Cardiac muscle cell (in vitro differentiated cells and primary cell): Measurements from ENCODE around the gene NUP153. TPM values are rescaled to one million over a fixed set of nuclear protein-coding genes. Genes with fewer than 3 reads are reported as not detected.

Source experiments
- DNase-seq, 2 donors: peaks; one replicate each; pipeline versions ENCODE4 v3.0.0 to v3.0.0-alpha.2; 2010 to 2017; ENCODE audit warnings: low read depth in 1 of 2, low spot score in 1 of 2
- H3K27ac ChIP-seq: fragments of 200-600 bp; sonication (generic); 2 replicates; pipeline ENCODE4 v1.5.1; 2016
- H3K27me3 ChIP-seq: fragments of 200-600 bp; sonication (generic); 2 replicates; pipeline ENCODE4 v1.6.0; 2016; ENCODE audit warnings: control low read depth
- H3K36me3 ChIP-seq: fragments of 200-600 bp; sonication (generic); 2 replicates; pipeline ENCODE4 v1.5.1; 2016; ENCODE audit warnings: control low read depth
- H3K4me1 ChIP-seq: fragments of 200-600 bp; sonication (generic); 2 replicates; pipeline ENCODE4 v1.8.1; 2017; ENCODE audit warnings: low read depth, mild to moderate bottlenecking, mixed run types
- H3K4me3 ChIP-seq: fragments of 200-600 bp; sonication (generic); 2 replicates; pipeline ENCODE4 v1.5.1; 2016; ENCODE audit warnings: mild to moderate bottlenecking
- H3K9me3 ChIP-seq: fragments of 200-600 bp; sonication (generic); 2 replicates; pipeline ENCODE4 v1.5.1; 2017; ENCODE audit warnings: low read depth, mild to moderate bottlenecking, control low read depth
- polyA plus RNA-seq: library from polyadenylated mRNA; unstranded; fragments of >200 nt; fragmentation: Nextera tagmentation; extraction: Ambion mirVana; gene quantifications from 2 replicates; pipeline ENCODE4 v1.2.1, GENCODE V29; 2016
- total RNA-seq: library from RNA; depleted of rRNA; stranded (reverse); fragments of >200 nt; gene quantifications from 2 replicates; pipeline ENCODE4 v1.2.3, GENCODE V29; 2016
- TF ChIP-seq, protein P1 (sequence below): IDR thresholded peaks from 2 replicates; pipeline ENCODE4 v1.5.1; 2012; ENCODE audit warnings: low read depth, mild to moderate bottlenecking, low read length

NUP153 gene
- total and polyA plus RNA-seq, 2 experiments from 2014 or later = 9.2 to 26.2 TPM

DNA sequence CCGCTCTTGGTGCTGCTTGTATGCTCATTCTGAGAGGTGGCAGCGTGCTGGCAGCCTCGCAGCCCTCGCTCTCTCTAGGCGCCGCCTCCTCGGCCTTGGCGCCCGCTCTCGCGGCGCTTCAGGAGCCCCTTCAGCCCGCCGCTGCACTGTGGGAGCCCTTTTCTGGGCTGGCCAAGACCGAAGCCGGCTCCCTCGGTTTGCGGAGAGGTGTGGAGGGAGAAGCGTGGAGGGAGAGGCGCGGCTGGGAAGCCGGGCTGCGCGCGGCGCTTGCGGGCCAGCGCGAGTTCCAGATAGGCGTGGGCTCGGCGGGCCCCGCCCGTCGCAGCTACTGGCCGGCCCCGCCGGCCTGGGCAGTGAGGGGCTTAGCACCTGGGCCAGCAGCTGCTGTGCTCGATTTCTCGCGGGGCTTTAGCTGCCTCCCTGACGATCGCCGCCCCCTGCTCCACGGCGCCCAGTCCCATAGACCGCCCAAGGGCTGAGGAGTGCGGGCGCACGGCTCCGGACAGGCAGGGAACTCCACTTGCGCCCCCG, 126.1 kb downstream of the NUP153 start:
- TF ChIP-seq, protein P1, sequence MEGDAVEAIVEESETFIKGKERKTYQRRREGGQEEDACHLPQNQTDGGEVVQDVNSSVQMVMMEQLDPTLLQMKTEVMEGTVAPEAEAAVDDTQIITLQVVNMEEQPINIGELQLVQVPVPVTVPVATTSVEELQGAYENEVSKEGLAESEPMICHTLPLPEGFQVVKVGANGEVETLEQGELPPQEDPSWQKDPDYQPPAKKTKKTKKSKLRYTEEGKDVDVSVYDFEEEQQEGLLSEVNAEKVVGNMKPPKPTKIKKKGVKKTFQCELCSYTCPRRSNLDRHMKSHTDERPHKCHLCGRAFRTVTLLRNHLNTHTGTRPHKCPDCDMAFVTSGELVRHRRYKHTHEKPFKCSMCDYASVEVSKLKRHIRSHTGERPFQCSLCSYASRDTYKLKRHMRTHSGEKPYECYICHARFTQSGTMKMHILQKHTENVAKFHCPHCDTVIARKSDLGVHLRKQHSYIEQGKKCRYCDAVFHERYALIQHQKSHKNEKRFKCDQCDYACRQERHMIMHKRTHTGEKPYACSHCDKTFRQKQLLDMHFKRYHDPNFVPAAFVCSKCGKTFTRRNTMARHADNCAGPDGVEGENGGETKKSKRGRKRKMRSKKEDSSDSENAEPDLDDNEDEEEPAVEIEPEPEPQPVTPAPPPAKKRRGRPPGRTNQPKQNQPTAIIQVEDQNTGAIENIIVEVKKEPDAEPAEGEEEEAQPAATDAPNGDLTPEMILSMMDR = no peak
- no peak overlapping the region for H3K27ac ChIP-seq
- H3K9me3 ChIP-seq = no peaks in the 10 kb centered on the region
- H3K4me3 ChIP-seq = peak overlapping the region; percentile 6
- no peaks in the 10 kb centered on the region for H3K36me3 ChIP-seq
- H3K4me1 ChIP-seq = peaks cover 12% of the 10 kb centered on the region
- H3K27me3 ChIP-seq = no peaks in the 10 kb centered on the region
- peak; percentile 0 to 59 for DNase-seq

DNA sequence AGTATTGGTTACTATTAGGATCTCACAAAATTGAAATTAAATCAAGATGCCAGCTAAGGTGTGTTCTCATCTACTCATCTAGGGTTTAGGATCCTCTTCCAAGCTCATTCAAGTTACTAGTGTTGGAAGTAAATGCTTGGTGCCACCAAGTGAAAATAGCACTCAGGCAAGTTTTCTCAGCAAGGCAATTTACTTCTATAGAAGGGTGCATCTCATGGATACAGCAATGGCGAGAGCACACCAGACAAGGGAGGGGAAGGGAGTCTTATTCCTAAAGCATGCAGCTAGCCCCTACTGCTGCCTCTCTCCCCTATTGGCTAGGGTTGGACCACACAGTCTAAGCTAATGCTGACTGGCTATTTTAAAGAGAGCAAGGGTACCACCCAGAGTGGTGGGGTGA, 129.7 kb downstream of the NUP153 start:
- DNase-seq = no peak
- TF ChIP-seq, protein P1 = no peak
- no peaks in the 10 kb centered on the region for H3K4me1 ChIP-seq
- H3K9me3 ChIP-seq = no peaks in the 10 kb centered on the region
- no peak overlapping the region for H3K27ac ChIP-seq
- H3K36me3 ChIP-seq = no peaks in the 10 kb centered on the region
- H3K27me3 ChIP-seq = no peaks in the 10 kb centered on the region
- no peak overlapping the region for H3K4me3 ChIP-seq

DNA sequence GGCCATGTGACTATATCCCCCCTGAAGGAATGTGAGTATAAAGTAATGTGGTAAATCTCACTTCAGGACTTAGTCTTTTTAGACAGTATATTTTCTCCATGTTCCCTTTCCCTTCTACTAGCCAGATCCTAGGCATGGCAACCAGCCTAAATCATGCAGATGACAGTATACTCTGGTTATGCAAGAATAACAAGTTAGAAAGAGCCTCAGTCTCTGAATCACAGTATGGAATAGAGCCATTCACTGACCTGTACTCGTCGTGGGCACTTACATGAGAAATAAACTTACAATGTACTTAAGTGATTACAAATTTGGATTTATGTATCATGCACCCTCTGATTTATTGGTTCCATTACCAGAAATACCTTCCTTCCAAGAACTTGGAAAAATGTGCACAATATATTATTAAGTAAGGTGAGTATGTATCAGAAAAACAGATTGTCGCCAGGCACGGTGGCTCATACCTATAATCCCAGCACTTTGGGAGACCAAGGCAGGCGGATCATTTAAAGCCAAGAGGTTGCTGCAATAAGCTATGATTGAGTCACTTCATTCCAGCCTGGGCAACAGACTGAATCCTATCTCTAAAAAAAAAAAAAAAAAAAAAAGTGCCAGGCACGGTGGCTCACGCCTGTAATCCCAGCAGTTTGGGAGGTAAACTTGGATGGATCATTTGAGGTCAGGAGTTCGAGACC, 131.7 kb downstream of the NUP153 start:
- peak in 1 of 2 donors; percentile 78 for DNase-seq
- H3K27me3 ChIP-seq = no peaks in the 10 kb centered on the region
- no peak overlapping the region for H3K27ac ChIP-seq
- no peak overlapping the region for H3K4me3 ChIP-seq
- H3K9me3 ChIP-seq = no peaks in the 10 kb centered on the region
- TF ChIP-seq, protein P1 = no peak
- no peaks in the 10 kb centered on the region for H3K36me3 ChIP-seq
- H3K4me1 ChIP-seq = no peaks in the 10 kb centered on the region

DNA sequence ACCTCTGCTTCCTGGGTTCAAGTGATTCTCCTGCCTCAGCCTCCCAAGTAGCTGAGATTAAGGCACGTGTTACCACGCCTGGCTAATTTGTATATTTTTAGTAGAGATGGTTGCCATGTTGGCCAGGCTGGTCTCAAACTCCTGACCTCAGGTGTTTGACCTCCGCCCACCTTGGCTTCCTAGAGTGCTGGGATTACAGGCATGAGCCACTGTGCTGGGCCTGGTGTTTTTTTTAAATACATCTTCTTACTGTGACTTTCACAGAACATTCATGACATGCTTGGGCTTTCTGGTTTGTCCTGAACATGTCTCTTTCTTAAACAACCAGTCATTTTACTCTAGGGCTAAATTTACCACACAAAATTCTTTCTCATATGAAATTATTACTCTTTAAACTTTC, 141.3 kb downstream of the NUP153 start:
- Histone ChIP-seq H3K4me3 (no peak overlapping the region), H3K4me1 (no peaks in the 10 kb centered on the region), H3K27me3 (no peaks in the 10 kb centered on the region), H3K36me3 (no peaks in the 10 kb centered on the region), H3K27ac (no peak overlapping the region), H3K9me3 (peaks cover 6% of the 10 kb centered on the region)
- TF ChIP-seq, protein P1 = no peak
- no peak for DNase-seq

Other genes starting within 250 kb of the NUP153 start
- gene FAM8A1, start 106.6 kb downstream of the NUP153 start, total RNA-seq = 22.4 and 31.9 TPM in 2 replicates
- gene FAM8A1, start 106.6 kb downstream of the NUP153 start, polyA plus RNA-seq = 18.7 and 26.5 TPM in 2 replicates